ENCODE data around the gene MYH13. TPM values are rescaled to one million over a fixed set of nuclear protein-coding genes. Genes with fewer than 3 reads are reported as not detected.

The MYH13 gene
- polyA plus RNA-seq, 2 donors, result 0.04 to 0.08 TPM

- 23 to 25% methylated on average over 4 of the region's 4 CpGs for WGBS, 2 donors
- H3K27ac ChIP-seq (ENCODE audit: low read depth in 2 of 2, low read length in 1 of 2), result no peak overlapping the region
- H3K36me3 ChIP-seq (ENCODE audit: control insufficient read depth in 2 of 2, insufficient read depth in 2 of 2, low read length in 1 of 2), result no peaks in the 10 kb centered on the region
- no peak overlapping the region for H3K4me3 ChIP-seq (ENCODE audit: low read depth in 1 of 2, low read length in 2 of 2)
- no peaks in the 10 kb centered on the region for H3K4me1 ChIP-seq (ENCODE audit: control insufficient read depth in 2 of 2, insufficient read depth in 2 of 2, low read length in 1 of 2)
- H3K9me3 ChIP-seq (ENCODE audit: control insufficient read depth in 2 of 2, insufficient read depth in 1 of 2, low read depth in 1 of 2, low read length in 1 of 2), result no peaks in the 10 kb centered on the region
- H3K27me3 ChIP-seq (ENCODE audit: control insufficient read depth in 1 of 2, insufficient read depth in 2 of 2, low read length in 2 of 2), result no peaks in the 10 kb centered on the region
Observed at GRCh38 chr17:10357768-10358167, 15.0 kb downstream of the MYH13 start.

DNA sequence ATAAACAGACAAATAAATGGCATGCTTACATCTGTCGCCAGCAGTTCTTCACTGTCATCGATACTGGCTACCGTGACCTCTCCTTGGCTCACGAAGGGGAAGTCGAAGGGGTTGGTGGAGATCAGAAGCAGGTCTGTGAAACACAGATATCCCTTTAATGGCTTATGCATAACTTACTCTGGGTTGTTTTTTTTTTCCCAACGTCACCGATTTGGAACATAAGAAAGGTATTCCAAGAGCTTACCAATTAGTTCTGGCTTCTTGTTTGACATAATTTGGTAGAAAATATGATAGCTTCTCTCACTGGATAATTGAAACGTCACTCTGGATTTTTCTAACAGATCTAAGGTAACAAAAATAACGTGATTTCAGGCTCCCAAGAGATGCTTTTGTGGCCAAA is 18.2 kb downstream of the MYH13 start:
- no peak overlapping the region for H3K27ac ChIP-seq (ENCODE audit: low read depth in 2 of 2, low read length in 1 of 2)
- no peaks in the 10 kb centered on the region for H3K4me1 ChIP-seq (ENCODE audit: control insufficient read depth in 2 of 2, insufficient read depth in 2 of 2, low read length in 1 of 2)
- no peak overlapping the region for H3K4me3 ChIP-seq (ENCODE audit: low read depth in 1 of 2, low read length in 2 of 2)
- H3K27me3 ChIP-seq (ENCODE audit: control insufficient read depth in 1 of 2, insufficient read depth in 2 of 2, low read length in 2 of 2), result no peaks in the 10 kb centered on the region
- WGBS, 2 donors, result 72 to 74% methylated on average over 9 of the region's 9 CpGs
- H3K9me3 ChIP-seq (ENCODE audit: control insufficient read depth in 2 of 2, insufficient read depth in 1 of 2, low read depth in 1 of 2, low read length in 1 of 2), result no peaks in the 10 kb centered on the region
- H3K36me3 ChIP-seq (ENCODE audit: control insufficient read depth in 2 of 2, insufficient read depth in 2 of 2, low read length in 1 of 2), result no peaks in the 10 kb centered on the region

DNA sequence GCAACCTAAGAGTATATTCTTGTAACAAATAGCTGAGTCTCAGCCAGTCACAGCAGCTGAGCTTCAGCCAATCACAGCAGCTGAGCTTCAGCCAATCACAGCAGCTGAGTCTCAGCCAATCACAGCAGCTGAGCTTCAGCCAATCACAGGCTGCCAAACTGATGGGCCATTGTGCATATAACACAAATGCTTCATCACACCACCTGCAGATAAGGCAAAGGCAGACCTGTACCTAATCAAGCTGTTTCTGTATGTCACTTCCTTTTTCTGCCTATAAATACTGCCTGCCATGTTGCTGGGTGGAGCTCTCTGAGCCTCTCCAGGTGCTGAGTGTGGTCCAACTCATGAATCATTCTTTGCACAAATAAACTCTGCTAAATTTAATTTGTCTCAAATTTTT is 19.9 kb downstream of the MYH13 start:
- Histone ChIP-seq H3K4me1 (ENCODE audit: control insufficient read depth in 2 of 2, insufficient read depth in 2 of 2, low read length in 1 of 2) (no peaks in the 10 kb centered on the region), H3K27me3 (ENCODE audit: control insufficient read depth in 1 of 2, insufficient read depth in 2 of 2, low read length in 2 of 2) (no peaks in the 10 kb centered on the region), H3K4me3 (ENCODE audit: low read depth in 1 of 2, low read length in 2 of 2) (no peak overlapping the region), H3K36me3 (ENCODE audit: control insufficient read depth in 2 of 2, insufficient read depth in 2 of 2, low read length in 1 of 2) (no peaks in the 10 kb centered on the region), H3K27ac (ENCODE audit: low read depth in 2 of 2, low read length in 1 of 2) (no peak overlapping the region), H3K9me3 (ENCODE audit: control insufficient read depth in 2 of 2, insufficient read depth in 1 of 2, low read depth in 1 of 2, low read length in 1 of 2) (no peaks in the 10 kb centered on the region)

- Histone ChIP-seq H3K9me3 (ENCODE audit: control insufficient read depth in 2 of 2, insufficient read depth in 1 of 2, low read depth in 1 of 2, low read length in 1 of 2) (no peaks in the 10 kb centered on the region), H3K36me3 (ENCODE audit: control insufficient read depth in 2 of 2, insufficient read depth in 2 of 2, low read length in 1 of 2) (no peaks in the 10 kb centered on the region), H3K27me3 (ENCODE audit: control insufficient read depth in 1 of 2, insufficient read depth in 2 of 2, low read length in 2 of 2) (no peaks in the 10 kb centered on the region), H3K4me3 (ENCODE audit: low read depth in 1 of 2, low read length in 2 of 2) (no peak overlapping the region), H3K27ac (ENCODE audit: low read depth in 2 of 2, low read length in 1 of 2) (no peak overlapping the region), H3K4me1 (ENCODE audit: control insufficient read depth in 2 of 2, insufficient read depth in 2 of 2, low read length in 1 of 2) (no peaks in the 10 kb centered on the region)
- 86 to 94% methylated on average over 1 of the region's 1 CpG for WGBS, 2 donors
Observed at GRCh38 chr17:10349403-10349802, 23.4 kb downstream of the MYH13 start.

GRCh38 chr17:10344816-10345215 is 28.0 kb downstream of the MYH13 start:
- H3K27ac ChIP-seq (ENCODE audit: low read depth in 2 of 2, low read length in 1 of 2), result no peak overlapping the region
- 78 to 92% methylated on average over 3 of the region's 3 CpGs for WGBS, 2 donors
- no peaks in the 10 kb centered on the region for H3K36me3 ChIP-seq (ENCODE audit: control insufficient read depth in 2 of 2, insufficient read depth in 2 of 2, low read length in 1 of 2)
- no peaks in the 10 kb centered on the region for H3K27me3 ChIP-seq (ENCODE audit: control insufficient read depth in 1 of 2, insufficient read depth in 2 of 2, low read length in 2 of 2)
- no peak overlapping the region for H3K4me3 ChIP-seq (ENCODE audit: low read depth in 1 of 2, low read length in 2 of 2)
- H3K9me3 ChIP-seq (ENCODE audit: control insufficient read depth in 2 of 2, insufficient read depth in 1 of 2, low read depth in 1 of 2, low read length in 1 of 2), result no peaks in the 10 kb centered on the region
- no peaks in the 10 kb centered on the region for H3K4me1 ChIP-seq (ENCODE audit: control insufficient read depth in 2 of 2, insufficient read depth in 2 of 2, low read length in 1 of 2)

- Histone ChIP-seq H3K4me1 (ENCODE audit: control insufficient read depth in 2 of 2, insufficient read depth in 2 of 2, low read length in 1 of 2) (no peaks in the 10 kb centered on the region), H3K27me3 (ENCODE audit: control insufficient read depth in 1 of 2, insufficient read depth in 2 of 2, low read length in 2 of 2) (no peaks in the 10 kb centered on the region), H3K4me3 (ENCODE audit: low read depth in 1 of 2, low read length in 2 of 2) (no peak overlapping the region), H3K36me3 (ENCODE audit: control insufficient read depth in 2 of 2, insufficient read depth in 2 of 2, low read length in 1 of 2) (no peaks in the 10 kb centered on the region), H3K9me3 (ENCODE audit: control insufficient read depth in 2 of 2, insufficient read depth in 1 of 2, low read depth in 1 of 2, low read length in 1 of 2) (no peaks in the 10 kb centered on the region), H3K27ac (ENCODE audit: low read depth in 2 of 2, low read length in 1 of 2) (no peak overlapping the region)
- WGBS, 2 donors, result 53 to 59% methylated on average over 8 of the region's 8 CpGs
Observed at GRCh38 chr17:10339051-10339450, 33.8 kb downstream of the MYH13 start.

DNA sequence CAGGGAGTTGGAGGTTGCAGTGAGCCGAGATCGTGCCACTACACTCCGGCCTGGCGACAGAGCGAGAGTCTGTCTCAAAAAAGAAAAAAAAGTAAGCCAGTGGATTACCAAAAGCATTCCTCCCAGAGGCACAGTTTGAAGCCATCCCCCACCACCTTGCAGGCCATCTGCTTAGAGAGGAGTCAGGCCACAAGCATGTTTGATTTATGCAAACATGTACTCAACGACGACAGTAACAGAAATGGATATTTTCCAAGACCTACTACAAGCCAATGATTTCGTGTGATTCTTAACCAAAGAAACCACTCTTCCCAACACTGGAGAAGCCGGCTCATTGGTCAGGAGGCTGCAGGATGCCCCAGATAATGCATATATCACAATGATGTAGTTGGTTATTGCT is 34.8 kb downstream of the MYH13 start:
- H3K9me3 ChIP-seq (ENCODE audit: control insufficient read depth in 2 of 2, insufficient read depth in 1 of 2, low read depth in 1 of 2, low read length in 1 of 2), result no peaks in the 10 kb centered on the region
- no peaks in the 10 kb centered on the region for H3K36me3 ChIP-seq (ENCODE audit: control insufficient read depth in 2 of 2, insufficient read depth in 2 of 2, low read length in 1 of 2)
- H3K27me3 ChIP-seq (ENCODE audit: control insufficient read depth in 1 of 2, insufficient read depth in 2 of 2, low read length in 2 of 2), result no peaks in the 10 kb centered on the region
- WGBS, 2 donors, result 74 to 76% methylated on average over 9 of the region's 9 CpGs
- H3K4me3 ChIP-seq (ENCODE audit: low read depth in 1 of 2, low read length in 2 of 2), result no peak overlapping the region
- H3K27ac ChIP-seq (ENCODE audit: low read depth in 2 of 2, low read length in 1 of 2), result no peak overlapping the region
- H3K4me1 ChIP-seq (ENCODE audit: control insufficient read depth in 2 of 2, insufficient read depth in 2 of 2, low read length in 1 of 2), result no peaks in the 10 kb centered on the region

DNA sequence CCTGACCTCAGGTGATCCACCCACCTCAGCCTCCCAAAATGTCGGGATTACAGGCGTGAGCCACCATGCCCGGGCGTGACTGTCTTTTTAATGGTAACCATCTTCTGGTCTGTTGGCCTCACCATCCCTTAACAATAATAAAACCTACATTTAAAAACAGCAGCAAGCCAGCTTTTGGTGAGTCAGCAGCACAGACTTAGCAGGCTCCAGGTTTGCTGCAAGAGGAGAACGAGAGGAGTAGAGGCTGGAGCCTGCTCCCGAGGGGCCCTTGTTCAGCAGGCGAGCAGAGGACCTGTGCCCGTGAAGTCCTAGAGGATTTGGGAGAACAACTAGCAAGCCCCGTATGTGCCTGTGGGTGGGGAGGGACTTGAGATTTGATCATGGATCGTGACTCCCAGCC is 35.7 kb downstream of the MYH13 start:
- H3K27ac ChIP-seq (ENCODE audit: low read depth in 2 of 2, low read length in 1 of 2), result no peak overlapping the region
- no peak overlapping the region for H3K4me3 ChIP-seq (ENCODE audit: low read depth in 1 of 2, low read length in 2 of 2)
- H3K27me3 ChIP-seq (ENCODE audit: control insufficient read depth in 1 of 2, insufficient read depth in 2 of 2, low read length in 2 of 2), result no peaks in the 10 kb centered on the region
- H3K9me3 ChIP-seq (ENCODE audit: control insufficient read depth in 2 of 2, insufficient read depth in 1 of 2, low read depth in 1 of 2, low read length in 1 of 2), result no peaks in the 10 kb centered on the region
- 68 to 70% methylated on average over 10 of the region's 10 CpGs for WGBS, 2 donors
- no peaks in the 10 kb centered on the region for H3K36me3 ChIP-seq (ENCODE audit: control insufficient read depth in 2 of 2, insufficient read depth in 2 of 2, low read length in 1 of 2)
- H3K4me1 ChIP-seq (ENCODE audit: control insufficient read depth in 2 of 2, insufficient read depth in 2 of 2, low read length in 1 of 2), result no peaks in the 10 kb centered on the region

DNA sequence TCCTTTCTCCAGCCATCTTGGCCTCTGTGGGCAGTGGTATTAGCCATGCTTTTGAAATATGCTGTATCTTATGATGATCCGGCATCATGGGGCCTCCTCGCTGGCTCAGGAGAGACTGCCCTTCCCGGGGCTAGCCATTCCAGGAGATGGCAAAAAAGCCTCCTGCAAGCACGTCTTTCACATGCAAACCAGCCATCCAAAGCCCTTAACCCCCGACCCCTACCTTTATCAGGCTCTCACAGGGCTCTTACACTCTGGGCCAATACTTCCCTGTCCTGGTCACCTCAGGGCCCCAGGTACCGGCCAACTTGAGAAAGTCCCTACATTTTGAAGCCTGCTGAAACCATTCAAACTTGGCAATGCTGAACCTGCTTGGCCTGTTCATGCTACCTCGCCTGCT is 36.4 kb downstream of the MYH13 start:
- Histone ChIP-seq H3K27me3 (ENCODE audit: control insufficient read depth in 1 of 2, insufficient read depth in 2 of 2, low read length in 2 of 2) (no peaks in the 10 kb centered on the region), H3K36me3 (ENCODE audit: control insufficient read depth in 2 of 2, insufficient read depth in 2 of 2, low read length in 1 of 2) (no peaks in the 10 kb centered on the region), H3K27ac (ENCODE audit: low read depth in 2 of 2, low read length in 1 of 2) (no peak overlapping the region), H3K4me1 (ENCODE audit: control insufficient read depth in 2 of 2, insufficient read depth in 2 of 2, low read length in 1 of 2) (no peaks in the 10 kb centered on the region), H3K4me3 (ENCODE audit: low read depth in 1 of 2, low read length in 2 of 2) (no peak overlapping the region), H3K9me3 (ENCODE audit: control insufficient read depth in 2 of 2, insufficient read depth in 1 of 2, low read depth in 1 of 2, low read length in 1 of 2) (no peaks in the 10 kb centered on the region)
- WGBS, 2 donors, result 73 to 75% methylated on average over 7 of the region's 7 CpGs

- H3K27ac ChIP-seq (ENCODE audit: low read depth in 2 of 2, low read length in 1 of 2), result no peak overlapping the region
- 80 to 85% methylated on average over 4 of the region's 4 CpGs for WGBS, 2 donors
- no peaks in the 10 kb centered on the region for H3K4me1 ChIP-seq (ENCODE audit: control insufficient read depth in 2 of 2, insufficient read depth in 2 of 2, low read length in 1 of 2)
- H3K36me3 ChIP-seq (ENCODE audit: control insufficient read depth in 2 of 2, insufficient read depth in 2 of 2, low read length in 1 of 2), result no peaks in the 10 kb centered on the region
- H3K9me3 ChIP-seq (ENCODE audit: control insufficient read depth in 2 of 2, insufficient read depth in 1 of 2, low read depth in 1 of 2, low read length in 1 of 2), result no peaks in the 10 kb centered on the region
- no peaks in the 10 kb centered on the region for H3K27me3 ChIP-seq (ENCODE audit: control insufficient read depth in 1 of 2, insufficient read depth in 2 of 2, low read length in 2 of 2)
- H3K4me3 ChIP-seq (ENCODE audit: low read depth in 1 of 2, low read length in 2 of 2), result no peak overlapping the region
Observed at GRCh38 chr17:10332515-10332914, 40.3 kb downstream of the MYH13 start.
